Adrenal gland (tissue), 5 donors: Measurements from ENCODE around the gene ATP9B.

Experiments
- POLR2A ChIP-seq, 2 donors: fragments of 450-650 bp; IDR thresholded peaks; one replicate each; pipeline ENCODE4 v1.6.1; 2017; ENCODE audit warnings: antibody characterized with exemption in 2 of 2, mild to moderate bottlenecking in 2 of 2, moderate library complexity in 1 of 2
- TF ChIP-seq, protein P1 (sequence below), 6 experiments: fragments of 450-650 bp in 4 of 6; fragments of 200-600 bp in 2 of 6; sonication (generic) in 1 of 6; IDR thresholded peaks; 1 replicate in 5 of 6; 2 replicates in 1 of 6; pipeline versions ENCODE4 v1.5.1 to v1.8.0; 2016 to 2021; ENCODE audit warnings: antibody characterized with exemption in 6 of 6, mild to moderate bottlenecking in 2 of 6, moderate library complexity in 1 of 6
- donor health status: DM: no; HTN: no; CAD: no.

DNA sequence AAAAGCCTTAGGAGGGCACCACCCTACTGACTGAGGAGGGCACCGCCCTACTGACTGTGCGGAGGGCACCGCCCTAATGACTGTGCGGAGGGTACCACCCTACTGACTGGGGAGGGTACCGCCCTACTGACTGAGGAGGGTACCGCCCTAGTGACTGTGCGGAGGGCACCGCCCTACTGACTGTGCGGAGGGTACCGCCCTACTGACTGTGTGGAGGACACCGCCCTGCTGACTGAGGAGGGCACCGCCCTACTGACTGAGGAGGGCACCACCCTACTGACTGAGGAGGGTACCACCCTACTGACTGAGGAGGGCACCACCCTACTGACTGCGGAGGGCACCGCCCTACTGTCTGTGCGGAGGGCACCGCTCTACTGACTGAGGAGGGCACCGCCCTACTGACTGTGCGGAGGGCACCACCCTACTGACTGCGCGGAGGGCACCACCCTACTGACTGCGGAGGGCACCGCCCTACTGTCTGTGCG lies 176.4 kb downstream of the ATP9B start:
- TF ChIP-seq, protein P1, sequence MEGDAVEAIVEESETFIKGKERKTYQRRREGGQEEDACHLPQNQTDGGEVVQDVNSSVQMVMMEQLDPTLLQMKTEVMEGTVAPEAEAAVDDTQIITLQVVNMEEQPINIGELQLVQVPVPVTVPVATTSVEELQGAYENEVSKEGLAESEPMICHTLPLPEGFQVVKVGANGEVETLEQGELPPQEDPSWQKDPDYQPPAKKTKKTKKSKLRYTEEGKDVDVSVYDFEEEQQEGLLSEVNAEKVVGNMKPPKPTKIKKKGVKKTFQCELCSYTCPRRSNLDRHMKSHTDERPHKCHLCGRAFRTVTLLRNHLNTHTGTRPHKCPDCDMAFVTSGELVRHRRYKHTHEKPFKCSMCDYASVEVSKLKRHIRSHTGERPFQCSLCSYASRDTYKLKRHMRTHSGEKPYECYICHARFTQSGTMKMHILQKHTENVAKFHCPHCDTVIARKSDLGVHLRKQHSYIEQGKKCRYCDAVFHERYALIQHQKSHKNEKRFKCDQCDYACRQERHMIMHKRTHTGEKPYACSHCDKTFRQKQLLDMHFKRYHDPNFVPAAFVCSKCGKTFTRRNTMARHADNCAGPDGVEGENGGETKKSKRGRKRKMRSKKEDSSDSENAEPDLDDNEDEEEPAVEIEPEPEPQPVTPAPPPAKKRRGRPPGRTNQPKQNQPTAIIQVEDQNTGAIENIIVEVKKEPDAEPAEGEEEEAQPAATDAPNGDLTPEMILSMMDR (IDR thresholded peaks at IDR 0.05), result no peak
- TF ChIP-seq POLR2A (IDR thresholded peaks at IDR 0.05), result no peak
